Urinary bladder (tissue), 4 donors: ENCODE measurements around the gene QSOX2. TPM values are rescaled to one million over a fixed set of nuclear protein-coding genes. Genes with fewer than 3 reads are reported as not detected.

Experiments used
- DNase-seq: peaks from one replicate; pipeline ENCODE4 v3.0.0-alpha.2; 2015; ENCODE audit errors: extremely low spot score
- H3K27ac ChIP-seq: one replicate; pipeline ENCODE4 v1.5.1; 2013; ENCODE audit warnings: low read depth, mild to moderate bottlenecking, moderate library complexity
- H3K36me3 ChIP-seq: one replicate; pipeline ENCODE4 v1.6.1; 2013; ENCODE audit warnings: mild to moderate bottlenecking, moderate library complexity; ENCODE audit not compliant: insufficient read depth
- H3K4me1 ChIP-seq: one replicate; pipeline ENCODE4 v1.6.1; 2013; ENCODE audit warnings: mild to moderate bottlenecking, moderate library complexity; ENCODE audit not compliant: insufficient read depth
- H3K4me3 ChIP-seq: one replicate; pipeline ENCODE4 v1.5.1; 2013; ENCODE audit warnings: low read depth, low read length
- WGBS: extraction: QIAGEN DNeasy Blood & Tissue Kit; methylation state at CpG from one replicate; pipeline ENCODE4 v1.1.7; 2013; 5-methylcytosine and 5-hydroxymethylcytosine counted together
- polyA plus RNA-seq: library from polyadenylated mRNA; stranded (reverse); fragments of 200-250 nt; gene quantifications from one replicate; pipeline ENCODE4 v1.2.3, GENCODE V29; 2013
- total RNA-seq: library from RNA; depleted of rRNA; stranded (reverse); fragments of >200 nt; gene quantifications from one replicate; pipeline ENCODE4 v1.2.3, GENCODE V29; 2014
- donor health status: healthy with polysubstance abuse.
- donor health status: healthy.

Gene QSOX2
- total and polyA plus RNA-seq, 2 donors = 7.6 to 7.8 TPM

DNA sequence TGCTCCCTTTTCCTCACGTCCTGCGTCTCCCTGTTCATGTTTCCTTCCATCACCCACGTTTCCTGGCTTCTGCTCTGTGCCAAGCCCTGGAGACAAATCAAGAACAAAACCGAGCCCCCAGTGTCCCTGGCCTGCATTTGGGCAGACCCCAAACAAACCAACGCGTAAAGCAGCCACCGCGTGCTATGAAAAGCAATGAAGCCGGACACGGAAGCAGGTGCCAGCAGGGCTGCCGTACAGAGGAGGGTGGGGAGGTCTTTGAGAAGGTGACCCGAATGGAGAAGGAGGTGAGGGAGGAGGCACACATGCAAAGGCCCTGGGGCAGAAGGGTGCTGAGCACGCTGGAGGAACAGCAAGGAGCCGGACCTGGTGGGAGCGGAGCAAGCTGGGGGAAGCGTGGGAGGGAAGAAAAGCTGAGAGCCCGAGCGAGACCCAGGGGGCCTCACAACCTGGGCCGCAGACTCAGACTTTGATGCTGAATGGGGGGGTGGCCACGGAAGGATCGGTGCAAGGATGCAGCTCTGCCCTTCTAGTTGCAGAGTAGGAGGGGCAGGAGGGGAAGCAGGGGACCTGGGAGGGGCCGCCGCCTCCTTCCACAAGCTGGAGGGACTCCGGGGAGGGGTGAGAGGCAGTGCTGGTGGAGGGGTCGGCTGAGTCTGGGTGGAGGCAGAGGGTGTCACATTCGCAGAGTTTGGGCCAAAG, 1.4 kb upstream of the QSOX2 start:
- no peaks in the 10 kb centered on the region for H3K36me3 ChIP-seq
- DNase-seq = no peak
- H3K4me1 ChIP-seq = no peaks in the 10 kb centered on the region
- H3K27ac ChIP-seq = no peak overlapping the region
- no peak overlapping the region for H3K4me3 ChIP-seq
- WGBS = 71% methylated on average over 26 of the region's 26 CpGs

DNA sequence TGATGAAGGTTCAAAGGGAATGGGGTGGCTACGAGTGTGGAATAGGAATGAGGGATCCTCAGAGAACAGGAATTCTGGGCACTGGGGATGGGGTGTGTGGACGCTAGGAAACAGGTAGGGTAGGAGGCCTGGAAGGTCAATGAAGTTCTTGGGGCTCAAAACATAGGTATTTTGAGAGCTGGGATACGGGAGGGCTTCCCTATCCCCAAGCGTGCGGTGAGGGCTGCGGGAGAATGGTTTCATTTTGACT, 718 bp downstream of the QSOX2 start:
- Histone ChIP-seq H3K36me3 (no peaks in the 10 kb centered on the region), H3K4me3 (peak overlapping the region; percentile 83), H3K27ac (no peak overlapping the region), H3K4me1 (no peaks in the 10 kb centered on the region)
- 2% methylated on average over 6 of the region's 6 CpGs for WGBS
- DNase-seq = no peak

DNA sequence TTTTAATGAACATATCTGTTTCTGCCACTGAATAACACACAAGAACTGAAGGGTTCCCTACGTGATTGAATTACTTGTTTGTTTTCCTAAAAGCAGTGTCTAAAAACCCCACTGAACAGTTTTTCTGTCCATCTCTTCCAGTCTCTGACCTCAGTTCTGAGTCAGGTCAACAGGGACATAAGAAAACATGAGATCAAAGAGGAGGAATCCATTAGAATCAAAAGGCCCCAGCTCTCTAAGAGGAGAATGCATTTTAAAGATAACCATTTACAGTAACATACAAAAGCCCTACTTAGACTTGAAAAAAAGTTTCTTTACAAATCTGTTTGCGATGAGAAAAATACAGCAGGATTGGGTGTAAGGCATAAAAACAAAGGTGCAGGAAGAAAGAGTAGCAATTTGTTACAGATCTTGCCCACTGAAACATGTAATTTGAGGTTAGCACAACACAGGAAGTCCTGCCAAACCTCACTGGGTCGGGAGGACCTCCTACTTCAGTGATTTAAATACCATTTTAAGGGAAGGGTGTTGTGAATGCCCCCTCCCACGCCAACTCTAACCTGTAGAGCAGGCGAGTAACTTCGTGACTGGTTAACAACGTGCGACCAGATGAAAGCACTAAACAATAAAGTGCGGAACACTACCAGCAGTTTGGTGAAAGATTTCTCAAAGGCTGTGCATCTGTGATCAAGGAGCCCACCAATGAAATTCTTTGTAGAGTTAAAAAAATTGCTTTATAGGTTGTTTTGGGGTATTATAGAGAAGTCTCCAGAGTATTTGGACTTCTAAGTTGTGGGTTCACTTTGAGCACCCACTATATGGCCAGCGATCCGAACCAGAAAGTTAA, 1.3 kb downstream of the QSOX2 start:
- WGBS = 33% methylated on average over 11 of the region's 11 CpGs
- Histone ChIP-seq H3K36me3 (no peaks in the 10 kb centered on the region), H3K4me3 (peak overlapping the region; percentile 83), H3K27ac (no peak overlapping the region), H3K4me1 (no peaks in the 10 kb centered on the region)
- DNase-seq = no peak

DNA sequence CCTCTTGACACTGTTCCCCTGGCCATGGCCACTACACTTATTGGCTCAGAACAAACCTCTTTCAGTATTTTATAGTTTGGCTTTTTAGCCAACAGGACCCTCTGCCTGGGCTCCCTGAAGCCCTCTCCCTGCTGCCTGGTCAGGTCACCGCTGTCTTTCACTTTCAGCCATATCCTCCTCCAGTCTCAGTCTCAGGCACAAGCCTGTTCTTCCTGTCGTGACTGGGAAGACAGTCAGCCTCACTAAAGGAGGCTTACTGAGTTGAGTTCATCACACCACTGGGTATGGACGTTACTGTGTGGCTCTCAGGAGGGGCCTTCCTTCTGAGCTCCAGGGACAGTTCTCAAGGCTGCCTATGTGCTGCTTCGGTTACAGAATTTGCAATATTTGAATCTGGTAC, 2.0 kb downstream of the QSOX2 start:
- H3K4me1 ChIP-seq = no peaks in the 10 kb centered on the region
- 70% methylated on average over 4 of the region's 4 CpGs for WGBS

DNA sequence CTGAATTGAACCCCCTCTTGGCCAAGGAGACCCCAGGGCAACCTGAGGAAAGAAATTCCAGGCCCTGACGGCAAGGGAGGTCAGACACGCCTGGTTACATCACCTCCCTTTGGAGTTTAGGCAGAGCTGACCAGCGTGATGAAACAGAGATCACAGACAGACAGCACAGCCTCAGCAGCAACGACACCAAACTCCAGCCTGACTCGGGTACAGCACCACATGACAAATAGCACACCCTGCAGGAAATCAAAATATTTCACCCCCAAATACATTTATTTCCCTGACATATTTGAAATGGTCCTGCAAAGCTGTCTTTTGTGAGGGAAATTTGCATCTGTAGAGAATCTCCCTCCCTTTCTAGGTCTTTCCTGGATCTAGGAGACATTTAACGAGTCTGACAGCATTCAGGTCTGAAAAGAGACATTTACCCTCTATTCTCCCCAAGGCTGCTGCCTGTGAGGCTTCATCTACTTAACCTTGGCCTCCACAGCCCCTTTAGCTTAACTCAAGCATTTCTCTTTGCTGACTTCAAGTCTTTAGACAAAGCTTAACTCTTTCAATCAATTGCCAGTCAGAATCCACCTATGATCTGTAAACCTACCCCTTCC, 2.6 kb downstream of the QSOX2 start:
- H3K4me3 ChIP-seq = no peak overlapping the region
- 72% methylated on average over 6 of the region's 6 CpGs for WGBS
- H3K27ac ChIP-seq = no peak overlapping the region
- no peaks in the 10 kb centered on the region for H3K36me3 ChIP-seq
- no peaks in the 10 kb centered on the region for H3K4me1 ChIP-seq
- DNase-seq = no peak

More for the DNA sequence above, 2.0 kb downstream of the QSOX2 start:
- Histone ChIP-seq H3K4me3 (no peak overlapping the region), H3K27ac (no peak overlapping the region), H3K36me3 (no peaks in the 10 kb centered on the region)
- DNase-seq = no peak

DNA sequence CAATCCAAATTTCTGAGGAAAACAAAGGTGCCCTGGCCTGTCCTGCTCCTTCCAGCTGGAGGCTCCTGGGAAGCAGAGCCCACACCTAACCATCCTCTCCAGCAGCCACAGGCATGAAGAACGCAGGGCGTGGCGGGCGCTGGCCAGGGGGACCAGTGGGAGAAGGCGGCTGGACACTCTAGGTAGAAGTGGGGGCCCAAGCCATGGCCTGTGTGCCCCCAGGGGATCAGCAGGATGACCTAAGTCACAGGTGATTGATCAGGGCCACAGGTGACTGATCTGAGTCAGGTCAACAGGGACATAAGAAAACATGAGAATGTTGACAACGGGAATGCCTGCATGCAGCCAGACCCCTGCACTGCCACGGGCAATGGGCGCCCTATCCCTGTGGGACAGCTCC, 3.4 kb downstream of the QSOX2 start:
- no peaks in the 10 kb centered on the region for H3K36me3 ChIP-seq
- H3K4me1 ChIP-seq = no peaks in the 10 kb centered on the region
- no peak for DNase-seq
- no peak overlapping the region for H3K27ac ChIP-seq
- no peak overlapping the region for H3K4me3 ChIP-seq
- 96% methylated on average over 8 of the region's 8 CpGs for WGBS

DNA sequence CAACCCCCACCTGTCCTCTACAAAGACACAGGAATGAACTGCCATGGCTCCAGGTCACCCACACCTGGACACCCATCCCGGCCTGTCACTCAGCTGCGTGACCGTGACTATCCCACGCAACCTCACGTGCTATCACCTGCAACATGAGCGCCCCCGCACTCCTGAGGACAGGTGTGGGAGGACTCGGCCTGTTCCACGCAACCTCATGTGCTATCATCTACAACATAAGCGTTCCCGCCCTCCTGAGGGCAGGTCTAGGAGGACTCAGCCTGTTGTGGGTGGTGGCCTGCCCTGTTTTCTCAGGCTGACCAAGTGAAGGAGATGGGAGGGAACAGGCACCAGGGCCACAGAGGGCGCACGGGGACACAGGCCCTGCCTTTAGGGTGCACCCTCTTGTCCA, 4.1 kb downstream of the QSOX2 start:
- no peak for DNase-seq
- H3K4me1 ChIP-seq = no peaks in the 10 kb centered on the region
- H3K27ac ChIP-seq = no peak overlapping the region
- no peaks in the 10 kb centered on the region for H3K36me3 ChIP-seq
- H3K4me3 ChIP-seq = no peak overlapping the region
- WGBS = 97% methylated on average over 13 of the region's 13 CpGs

DNA sequence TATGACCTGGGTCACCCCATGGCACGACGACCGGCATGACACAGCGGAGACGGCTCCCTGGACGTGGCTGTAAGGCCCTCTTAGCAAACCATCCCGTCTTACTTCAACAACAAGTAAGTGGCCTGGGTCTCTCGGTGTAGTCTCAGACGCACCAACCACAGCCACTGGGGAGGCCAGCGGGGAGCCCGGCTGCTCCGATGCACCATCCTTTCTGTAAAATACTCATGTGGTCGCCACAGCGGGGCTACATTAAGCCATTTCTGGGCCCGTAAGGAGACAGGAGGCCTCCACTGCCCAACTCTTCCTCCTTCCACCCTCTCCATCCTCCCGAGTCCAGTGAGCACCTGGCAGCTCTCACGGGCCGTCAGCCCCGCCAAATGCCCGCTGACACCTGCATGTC, 4.7 kb downstream of the QSOX2 start:
- Histone ChIP-seq H3K4me1 (no peaks in the 10 kb centered on the region), H3K4me3 (no peak overlapping the region), H3K36me3 (no peaks in the 10 kb centered on the region), H3K27ac (no peak overlapping the region)
- no peak for DNase-seq
- WGBS = 91% methylated on average over 20 of the region's 20 CpGs

DNA sequence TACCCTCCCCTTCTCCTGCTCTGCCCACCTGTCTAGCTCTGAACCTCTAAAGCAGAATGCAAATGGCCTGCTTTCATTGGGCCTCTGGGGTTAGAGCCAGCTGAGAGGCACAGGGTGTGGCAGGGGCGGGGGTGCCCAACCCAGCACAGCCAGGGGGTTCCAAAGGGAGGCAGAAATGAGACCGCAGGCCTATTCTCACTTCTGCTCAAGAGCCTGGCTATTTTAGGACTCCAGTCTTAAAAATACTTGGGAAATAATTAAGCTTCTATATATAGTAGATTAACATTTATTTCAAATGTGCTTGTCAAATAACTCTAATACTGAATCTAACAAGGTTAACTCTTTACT, 5.7 kb downstream of the QSOX2 start:
- no peaks in the 10 kb centered on the region for H3K4me1 ChIP-seq
- no peak overlapping the region for H3K4me3 ChIP-seq
- H3K27ac ChIP-seq = no peak overlapping the region
- 81% methylated on average over 2 of the region's 2 CpGs for WGBS
- DNase-seq = no peak
- H3K36me3 ChIP-seq = no peaks in the 10 kb centered on the region

DNA sequence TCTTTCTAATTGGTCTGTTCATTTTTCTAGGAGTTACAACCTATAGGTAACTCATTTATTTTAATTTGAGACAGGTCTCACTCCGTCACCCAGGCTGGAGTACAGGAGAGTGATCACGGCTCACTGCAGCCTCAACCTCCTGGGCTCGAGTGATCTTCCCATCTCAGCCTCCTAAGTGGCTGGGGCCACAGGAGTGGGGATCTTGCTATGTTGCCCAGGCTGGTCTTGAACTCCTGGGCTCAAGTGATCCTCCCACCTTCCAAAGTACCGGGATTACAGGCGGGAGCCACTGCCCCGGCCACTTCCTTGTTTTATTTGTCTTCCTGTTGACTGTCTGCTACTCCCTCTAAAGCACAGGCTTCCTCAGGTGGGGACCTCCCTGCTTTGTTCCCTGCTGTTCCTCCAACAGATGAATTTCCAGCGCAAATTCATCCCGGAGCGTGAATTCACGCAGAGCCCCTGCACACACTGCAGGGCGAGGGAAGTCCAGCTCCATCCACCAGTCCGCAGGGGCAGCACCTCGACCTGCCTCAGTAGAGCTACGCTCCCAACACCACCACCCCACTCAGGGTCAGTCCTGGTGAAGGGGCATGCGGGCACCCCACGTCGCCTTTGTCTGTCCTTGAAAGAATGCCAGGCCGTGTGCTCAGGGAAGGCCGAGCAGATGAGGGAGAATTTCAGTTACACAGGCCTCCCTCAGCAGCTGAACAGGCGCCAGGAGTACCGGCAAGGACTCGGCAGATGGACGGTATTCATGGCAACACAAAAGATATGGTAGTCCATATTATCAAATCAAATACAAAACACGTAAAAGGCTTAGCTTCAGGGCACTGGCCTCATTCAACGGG, 6.3 kb downstream of the QSOX2 start:
- no peak overlapping the region for H3K4me3 ChIP-seq
- no peaks in the 10 kb centered on the region for H3K36me3 ChIP-seq
- H3K27ac ChIP-seq = no peak overlapping the region
- DNase-seq = no peak
- no peaks in the 10 kb centered on the region for H3K4me1 ChIP-seq
- 78% methylated on average over 25 of the region's 25 CpGs for WGBS

DNA sequence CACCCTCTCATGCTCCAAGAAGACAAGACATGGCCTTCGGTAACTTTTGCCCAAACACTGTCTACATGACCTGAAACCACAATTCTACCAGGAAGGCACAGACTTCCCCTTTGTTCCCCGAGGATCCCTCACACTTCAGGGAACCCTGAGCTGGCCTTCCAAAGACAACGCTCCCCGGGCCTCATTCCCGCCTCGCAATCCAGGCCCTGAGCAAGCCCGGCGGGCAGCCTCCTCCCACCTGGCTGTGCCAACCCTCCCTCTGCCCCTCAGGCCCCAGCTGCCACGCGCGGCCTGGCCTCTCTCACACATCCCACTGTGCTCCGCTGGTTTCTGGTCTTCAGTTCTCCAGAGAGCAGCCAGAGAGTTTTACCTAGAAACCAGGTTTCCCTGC, 7.3 kb downstream of the QSOX2 start:
- Histone ChIP-seq H3K4me1 (no peaks in the 10 kb centered on the region), H3K27ac (no peak overlapping the region), H3K36me3 (no peaks in the 10 kb centered on the region), H3K4me3 (no peak overlapping the region)
- WGBS = 81% methylated on average over 12 of the region's 12 CpGs
- no peak for DNase-seq

DNA sequence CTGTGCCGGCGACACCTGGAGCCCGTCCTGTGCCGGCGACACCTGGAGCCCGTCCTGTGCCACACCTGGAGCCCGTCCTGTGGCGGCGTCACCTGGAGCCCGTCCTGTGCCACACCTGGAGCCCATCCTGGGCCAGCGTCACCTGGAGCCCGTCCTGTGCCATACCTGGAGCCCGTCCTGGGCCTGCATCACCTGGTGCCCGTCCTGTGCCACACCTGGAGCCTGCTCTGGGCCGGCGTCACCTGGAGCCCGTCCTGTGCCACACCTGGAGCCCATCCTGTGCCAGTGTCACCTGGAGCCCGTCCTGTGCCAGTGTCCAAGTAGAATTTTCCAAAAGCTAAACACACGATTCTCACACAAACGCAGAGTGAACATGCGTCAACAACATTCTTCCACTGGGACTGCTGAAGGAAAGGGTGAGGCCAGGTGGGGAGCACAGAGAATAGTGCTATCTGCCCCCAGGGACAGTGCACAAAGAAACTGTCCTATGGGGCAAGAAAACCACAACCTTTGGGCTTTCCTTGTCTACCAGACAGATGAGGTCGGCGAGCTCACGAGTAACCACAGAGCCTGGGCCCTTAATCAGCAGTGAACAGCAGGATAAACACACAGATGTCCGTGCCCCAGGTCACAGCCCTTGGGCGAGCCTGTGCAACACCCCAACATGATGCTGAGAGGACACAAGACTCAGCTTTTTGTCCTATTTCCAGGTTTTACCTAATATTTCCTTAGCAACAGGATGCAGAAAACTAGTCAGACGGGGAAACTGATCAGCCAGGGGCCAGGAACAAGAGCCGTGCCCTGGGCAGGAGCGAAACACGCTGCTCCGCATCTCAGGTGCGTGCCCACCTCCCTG, 7.9 kb downstream of the QSOX2 start:
- Histone ChIP-seq H3K4me1 (no peaks in the 10 kb centered on the region), H3K27ac (no peak overlapping the region), H3K4me3 (no peak overlapping the region), H3K36me3 (no peaks in the 10 kb centered on the region)
- WGBS = 93% methylated on average over 32 of the region's 32 CpGs
- DNase-seq = no peak
